GM21717 (cell line): ENCODE measurements around the gene SLC9A9.

Experiments used
- ATAC-seq: cut with Tn5 transposase; IDR thresholded peaks from one replicate; pipeline ENCODE4 v1.9.1; 2021; ENCODE audit warnings: mild to moderate bottlenecking, moderate library complexity; ENCODE audit not compliant: unreplicated experiment

The SLC9A9 gene

GRCh38 chr3:143653935-143654334 is 194.3 kb downstream of the SLC9A9 start:
- ATAC-seq, result no peak

GRCh38 chr3:143653493-143653892 is 194.8 kb downstream of the SLC9A9 start:
- no peak for ATAC-seq

GRCh38 chr3:143652118-143652517 is 196.2 kb downstream of the SLC9A9 start:
- ATAC-seq, result no peak

- ATAC-seq, result no peak
Observed at GRCh38 chr3:143650827-143651226, 197.4 kb downstream of the SLC9A9 start.

- no peak for ATAC-seq
Observed at GRCh38 chr3:143650120-143650519, 198.1 kb downstream of the SLC9A9 start.

GRCh38 chr3:143648708-143649107 is 199.6 kb downstream of the SLC9A9 start:
- no peak for ATAC-seq

- no peak for ATAC-seq
Observed at GRCh38 chr3:143648218-143648617, 200.1 kb downstream of the SLC9A9 start.

- no peak for ATAC-seq
Observed at GRCh38 chr3:143644370-143645089, 203.7 kb downstream of the SLC9A9 start.

GRCh38 chr3:143643905-143644304 is 204.4 kb downstream of the SLC9A9 start:
- ATAC-seq, result no peak

- ATAC-seq, result no peak
Observed at GRCh38 chr3:143640774-143641173, 207.5 kb downstream of the SLC9A9 start.

GRCh38 chr3:143637133-143637532 is 211.1 kb downstream of the SLC9A9 start:
- no peak for ATAC-seq

- no peak for ATAC-seq
Observed at GRCh38 chr3:143634991-143635390, 213.3 kb downstream of the SLC9A9 start.

GRCh38 chr3:143634427-143634826 is 213.8 kb downstream of the SLC9A9 start:
- ATAC-seq, result no peak

- ATAC-seq, result no peak
Observed at GRCh38 chr3:143633816-143634215, 214.5 kb downstream of the SLC9A9 start.

GRCh38 chr3:143629726-143630125 is 218.5 kb downstream of the SLC9A9 start:
- ATAC-seq, result no peak

GRCh38 chr3:143628971-143629370 is 219.3 kb downstream of the SLC9A9 start:
- no peak for ATAC-seq

GRCh38 chr3:143627336-143627735 is 220.9 kb downstream of the SLC9A9 start:
- ATAC-seq, result no peak

GRCh38 chr3:143619231-143619630 is 229.0 kb downstream of the SLC9A9 start:
- ATAC-seq, result no peak

- no peak for ATAC-seq
Observed at GRCh38 chr3:143617050-143617449, 231.2 kb downstream of the SLC9A9 start.

GRCh38 chr3:143613226-143613625 is 235.0 kb downstream of the SLC9A9 start:
- ATAC-seq, result no peak

- ATAC-seq, result no peak
Observed at GRCh38 chr3:143612541-143612940, 235.7 kb downstream of the SLC9A9 start.

- no peak for ATAC-seq
Observed at GRCh38 chr3:143608966-143609365, 239.3 kb downstream of the SLC9A9 start.
